VCaP (cell line): ENCODE data around the gene IL10RA.

Experiments used
- H3K27ac ChIP-seq: fragments of 450-650 bp; 2 replicates; pipeline ENCODE4 v1.5.1; 2017
- CTCF ChIP-seq: fragments of 450-650 bp; conservative IDR thresholded peaks from 2 replicates; pipeline ENCODE4 v1.5.1; 2017; ENCODE audit warnings: mild to moderate bottlenecking, moderate library complexity

IL10RA gene

GRCh38 chr11:117997823-117998579 is 11.8 kb downstream of the IL10RA start:
- TF ChIP-seq CTCF: no peak
- no peak overlapping the region for H3K27ac ChIP-seq

GRCh38 chr11:117998664-117999353 is 12.6 kb downstream of the IL10RA start:
- H3K27ac ChIP-seq: no peak overlapping the region
- no peak for TF ChIP-seq CTCF

GRCh38 chr11:117999354-117999993 is 13.3 kb downstream of the IL10RA start:
- H3K27ac ChIP-seq: no peak overlapping the region
- no peak for TF ChIP-seq CTCF

- H3K27ac ChIP-seq: no peak overlapping the region
- no peak for TF ChIP-seq CTCF
Observed at GRCh38 chr11:118000067-118000849, 14.1 kb downstream of the IL10RA start.

GRCh38 chr11:118000850-118001228 is 14.6 kb downstream of the IL10RA start:
- no peak for TF ChIP-seq CTCF
- H3K27ac ChIP-seq: no peak overlapping the region

- TF ChIP-seq CTCF: no peak
- H3K27ac ChIP-seq: no peak overlapping the region
Observed at GRCh38 chr11:118001494-118001971, 15.3 kb downstream of the IL10RA start.
